Neural cell (in vitro differentiated cells): ENCODE measurements around the gene SLC22A23. TPM values are rescaled to one million over a fixed set of nuclear protein-coding genes. Genes with fewer than 3 reads are reported as not detected.

ENCODE experiments used
- H2AFZ ChIP-seq: fragments of 200-600, 300-800 bp; sonication (generic), shearing (Covaris generic); 2 replicates; pipeline ENCODE4 v1.6.0; 2014; ENCODE audit warnings: low read depth, mild to moderate bottlenecking, antibody characterized with exemption, low read length, moderate library complexity
- H3F3A ChIP-seq: fragments of 200-600 bp; shearing (Covaris generic); 2 replicates; pipeline ENCODE4 v1.6.1; 2016; ENCODE audit warnings: mild to moderate bottlenecking, moderate library complexity, mixed read lengths, antibody characterized with exemption, low read length; ENCODE audit not compliant: insufficient read depth, poor library complexity, severe bottlenecking
- H3K27ac ChIP-seq: fragments of 200-600, 300-800 bp; sonication (generic), shearing (Covaris generic); 2 replicates; pipeline ENCODE4 v1.5.1; 2014; ENCODE audit warnings: mild to moderate bottlenecking, low read length, moderate library complexity
- H3K27me3 ChIP-seq: fragments of 300-800, 200-600 bp; sonication (generic), shearing (Covaris generic); 2 replicates; pipeline ENCODE4 v1.6.0; 2014; ENCODE audit warnings: mild to moderate bottlenecking, low read depth, low read length, moderate library complexity; ENCODE audit not compliant: insufficient read depth
- H3K36me3 ChIP-seq: fragments of 300-800, 200-600 bp; sonication (generic), shearing (Covaris generic); 2 replicates; pipeline ENCODE4 v1.5.1; 2014; ENCODE audit warnings: mild to moderate bottlenecking, antibody characterized with exemption, low read length, moderate library complexity; ENCODE audit not compliant: insufficient read depth
- H3K4me2 ChIP-seq: fragments of 300-800, 200-600 bp; sonication (generic), shearing (Covaris generic); 2 replicates; pipeline ENCODE4 v1.6.0; 2014; ENCODE audit warnings: mild to moderate bottlenecking, low read length
- H3K4me3 ChIP-seq: fragments of 300-800, 200-600 bp; sonication (generic), shearing (Covaris generic); 2 replicates; pipeline ENCODE4 v1.5.1; 2014; ENCODE audit warnings: mild to moderate bottlenecking, low read length, moderate library complexity
- H3K79me2 ChIP-seq: fragments of 200-600 bp; shearing (Covaris generic); replicated peaks from 2 replicates; pipeline ENCODE4 v1.6.0; 2014; ENCODE audit warnings: mild to moderate bottlenecking, low read length, moderate library complexity; ENCODE audit not compliant: insufficient read depth
- H3K9ac ChIP-seq: fragments of 300-800, 200-600 bp; sonication (generic), shearing (Covaris generic); 2 replicates; pipeline ENCODE4 v1.6.1; 2016; ENCODE audit warnings: mild to moderate bottlenecking, low read length, mixed read lengths
- H3K9me2 ChIP-seq: fragments of 200-600 bp; shearing (Covaris generic); 2 replicates; pipeline ENCODE4 v1.6.1; 2016; ENCODE audit warnings: mild to moderate bottlenecking, low read length, mixed read lengths; ENCODE audit not compliant: insufficient read depth
- H3K9me3 ChIP-seq: fragments of 200-600, 300-800 bp; sonication (generic), shearing (Covaris generic); 2 replicates; pipeline ENCODE4 v1.6.1; 2016; ENCODE audit warnings: mild to moderate bottlenecking, mixed run types, low read length, moderate library complexity, mixed read lengths
- H4K20me1 ChIP-seq: fragments of 200-600 bp; shearing (Covaris generic); 2 replicates; pipeline ENCODE4 v1.6.1; 2016; ENCODE audit warnings: mild to moderate bottlenecking, mixed run types; ENCODE audit not compliant: insufficient read depth
- EP300 ChIP-seq: fragments of 450-650 bp; conservative IDR thresholded peaks from 2 replicates; pipeline ENCODE4 v1.6.1; 2014; ENCODE audit warnings: antibody characterized with exemption, mild to moderate bottlenecking, moderate library complexity; ENCODE audit not compliant: poor library complexity, severe bottlenecking
- EZH2 ChIP-seq: fragments of 200-600, 300-800 bp; shearing (Covaris generic), sonication (generic); IDR thresholded peaks from 2 replicates; pipeline ENCODE4 v1.6.1; 2014; ENCODE audit warnings: antibody characterized with exemption, low read length, borderline replicate concordance, mild to moderate bottlenecking; ENCODE audit not compliant: insufficient read depth, poor library complexity, severe bottlenecking
- MXI1 ChIP-seq: fragments of 450-650 bp; conservative IDR thresholded peaks from 2 replicates; pipeline ENCODE4 v1.6.1; 2014; ENCODE audit warnings: antibody characterized with exemption, mild to moderate bottlenecking; ENCODE audit not compliant: poor library complexity, severe bottlenecking
- POLR2AphosphoS5 ChIP-seq: IDR thresholded peaks from 2 replicates; pipeline ENCODE4 v1.6.1; 2012
- RAD21 ChIP-seq: fragments of 450-650 bp; conservative IDR thresholded peaks from 2 replicates; pipeline ENCODE4 v1.6.1; 2014; ENCODE audit warnings: antibody characterized with exemption, mild to moderate bottlenecking, moderate library complexity
- SMC3 ChIP-seq: fragments of 450-650 bp; conservative IDR thresholded peaks from 2 replicates; pipeline ENCODE4 v1.6.1; 2014; ENCODE audit warnings: antibody characterized with exemption, mild to moderate bottlenecking, moderate library complexity; ENCODE audit not compliant: poor library complexity
- TAF1 ChIP-seq: IDR thresholded peaks from 2 replicates; pipeline ENCODE4 v1.6.1; 2012; ENCODE audit warnings: low read depth
- polyA plus RNA-seq: library from polyadenylated mRNA; depleted of rRNA; stranded (reverse); fragments of >200 nt; gene quantifications from 2 replicates; pipeline ENCODE4 v1.2.3, GENCODE V29; 2014
- TF ChIP-seq, protein P1 (sequence below): IDR thresholded peaks from 2 replicates; pipeline ENCODE4 v1.6.1; 2012; ENCODE audit warnings: borderline replicate concordance
- TF ChIP-seq, protein P2 (sequence below): fragments of 450-650 bp; IDR thresholded peaks from 2 replicates; pipeline ENCODE4 v1.5.1; 2014; ENCODE audit warnings: antibody characterized with exemption, mild to moderate bottlenecking, moderate library complexity; ENCODE audit not compliant: poor library complexity, severe bottlenecking

Gene SLC22A23
- polyA plus RNA-seq, 1 donor from 2014 or later: 8.8 TPM

- Histone ChIP-seq H4K20me1 (no peaks in the 10 kb centered on the region), H3K9me2 (no peaks in the 10 kb centered on the region), H3K4me3 (no peak overlapping the region), H3K36me3 (no peaks in the 10 kb centered on the region), H3K9ac (no peak overlapping the region), H3K79me2 (no peaks in the 10 kb centered on the region), H2AFZ (no peak overlapping the region), H3K27me3 (no peaks in the 10 kb centered on the region), H3F3A (no peaks in the 10 kb centered on the region), H3K4me2 (no peak overlapping the region), H3K9me3 (no peaks in the 10 kb centered on the region), H3K27ac (no peak overlapping the region)
- TF ChIP-seq SMC3 (no peak), TAF1 (no peak)
- TF ChIP-seq, protein P1, sequence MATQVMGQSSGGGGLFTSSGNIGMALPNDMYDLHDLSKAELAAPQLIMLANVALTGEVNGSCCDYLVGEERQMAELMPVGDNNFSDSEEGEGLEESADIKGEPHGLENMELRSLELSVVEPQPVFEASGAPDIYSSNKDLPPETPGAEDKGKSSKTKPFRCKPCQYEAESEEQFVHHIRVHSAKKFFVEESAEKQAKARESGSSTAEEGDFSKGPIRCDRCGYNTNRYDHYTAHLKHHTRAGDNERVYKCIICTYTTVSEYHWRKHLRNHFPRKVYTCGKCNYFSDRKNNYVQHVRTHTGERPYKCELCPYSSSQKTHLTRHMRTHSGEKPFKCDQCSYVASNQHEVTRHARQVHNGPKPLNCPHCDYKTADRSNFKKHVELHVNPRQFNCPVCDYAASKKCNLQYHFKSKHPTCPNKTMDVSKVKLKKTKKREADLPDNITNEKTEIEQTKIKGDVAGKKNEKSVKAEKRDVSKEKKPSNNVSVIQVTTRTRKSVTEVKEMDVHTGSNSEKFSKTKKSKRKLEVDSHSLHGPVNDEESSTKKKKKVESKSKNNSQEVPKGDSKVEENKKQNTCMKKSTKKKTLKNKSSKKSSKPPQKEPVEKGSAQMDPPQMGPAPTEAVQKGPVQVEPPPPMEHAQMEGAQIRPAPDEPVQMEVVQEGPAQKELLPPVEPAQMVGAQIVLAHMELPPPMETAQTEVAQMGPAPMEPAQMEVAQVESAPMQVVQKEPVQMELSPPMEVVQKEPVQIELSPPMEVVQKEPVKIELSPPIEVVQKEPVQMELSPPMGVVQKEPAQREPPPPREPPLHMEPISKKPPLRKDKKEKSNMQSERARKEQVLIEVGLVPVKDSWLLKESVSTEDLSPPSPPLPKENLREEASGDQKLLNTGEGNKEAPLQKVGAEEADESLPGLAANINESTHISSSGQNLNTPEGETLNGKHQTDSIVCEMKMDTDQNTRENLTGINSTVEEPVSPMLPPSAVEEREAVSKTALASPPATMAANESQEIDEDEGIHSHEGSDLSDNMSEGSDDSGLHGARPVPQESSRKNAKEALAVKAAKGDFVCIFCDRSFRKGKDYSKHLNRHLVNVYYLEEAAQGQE: no peak
- TF ChIP-seq, protein P2, sequence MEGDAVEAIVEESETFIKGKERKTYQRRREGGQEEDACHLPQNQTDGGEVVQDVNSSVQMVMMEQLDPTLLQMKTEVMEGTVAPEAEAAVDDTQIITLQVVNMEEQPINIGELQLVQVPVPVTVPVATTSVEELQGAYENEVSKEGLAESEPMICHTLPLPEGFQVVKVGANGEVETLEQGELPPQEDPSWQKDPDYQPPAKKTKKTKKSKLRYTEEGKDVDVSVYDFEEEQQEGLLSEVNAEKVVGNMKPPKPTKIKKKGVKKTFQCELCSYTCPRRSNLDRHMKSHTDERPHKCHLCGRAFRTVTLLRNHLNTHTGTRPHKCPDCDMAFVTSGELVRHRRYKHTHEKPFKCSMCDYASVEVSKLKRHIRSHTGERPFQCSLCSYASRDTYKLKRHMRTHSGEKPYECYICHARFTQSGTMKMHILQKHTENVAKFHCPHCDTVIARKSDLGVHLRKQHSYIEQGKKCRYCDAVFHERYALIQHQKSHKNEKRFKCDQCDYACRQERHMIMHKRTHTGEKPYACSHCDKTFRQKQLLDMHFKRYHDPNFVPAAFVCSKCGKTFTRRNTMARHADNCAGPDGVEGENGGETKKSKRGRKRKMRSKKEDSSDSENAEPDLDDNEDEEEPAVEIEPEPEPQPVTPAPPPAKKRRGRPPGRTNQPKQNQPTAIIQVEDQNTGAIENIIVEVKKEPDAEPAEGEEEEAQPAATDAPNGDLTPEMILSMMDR: no peak
Measured at GRCh38 chr6:3380344-3381232, 76.3 kb downstream of the SLC22A23 start.

- Histone ChIP-seq H3K36me3 (no peaks in the 10 kb centered on the region), H3K79me2 (no peaks in the 10 kb centered on the region)
Measured at GRCh38 chr6:3379482-3380060, 77.3 kb downstream of the SLC22A23 start.

More at GRCh38 chr6:3379482-3380060, 77.3 kb downstream of the SLC22A23 start:
- no peak for TF ChIP-seq EP300
- TF ChIP-seq SMC3: no peak
- no peak for TF ChIP-seq EZH2
- TF ChIP-seq TAF1: no peak
- no peak for TF ChIP-seq POLR2AphosphoS5
- TF ChIP-seq, protein P1: no peak
- no peak for TF ChIP-seq MXI1
- TF ChIP-seq RAD21: no peak
- TF ChIP-seq, protein P2: no peak
- no peaks in the 10 kb centered on the region for H3F3A ChIP-seq
- H3K27ac ChIP-seq: no peak overlapping the region
- H3K9me2 ChIP-seq: no peaks in the 10 kb centered on the region
- H3K9me3 ChIP-seq: no peaks in the 10 kb centered on the region
- H3K4me2 ChIP-seq: no peak overlapping the region
- H3K27me3 ChIP-seq: no peaks in the 10 kb centered on the region
- H4K20me1 ChIP-seq: no peaks in the 10 kb centered on the region
- no peak overlapping the region for H3K4me3 ChIP-seq
- H2AFZ ChIP-seq: no peak overlapping the region
- H3K9ac ChIP-seq: no peak overlapping the region
